GM18868 (cell line): ENCODE results near the gene LRP2.

ENCODE experiments used
- ATAC-seq: cut with Tn5 transposase; IDR thresholded peaks from one replicate; pipeline ENCODE4 v1.9.1; 2021; ENCODE audit warnings: mild to moderate bottlenecking, moderate library complexity; ENCODE audit not compliant: unreplicated experiment

LRP2 gene

DNA sequence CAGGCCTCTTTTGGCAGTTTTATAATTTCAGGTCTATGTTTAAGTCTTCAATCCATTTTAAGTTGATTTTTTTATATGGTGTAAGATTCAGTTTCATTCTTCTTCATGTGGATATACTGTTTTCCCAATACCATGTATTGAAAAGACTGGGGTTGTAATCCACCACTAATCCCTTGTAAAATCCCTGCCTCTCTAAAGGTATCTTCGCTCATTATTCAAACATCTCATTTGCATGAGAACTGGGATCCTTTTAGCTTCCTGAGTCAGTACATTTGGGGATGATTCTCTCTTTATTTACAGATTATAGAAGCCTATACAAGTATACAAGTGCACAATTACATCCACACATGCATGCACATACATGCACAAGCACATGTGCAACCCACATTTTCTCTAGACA is 267.7 kb downstream of the LRP2 start:
- ATAC-seq = no peak

DNA sequence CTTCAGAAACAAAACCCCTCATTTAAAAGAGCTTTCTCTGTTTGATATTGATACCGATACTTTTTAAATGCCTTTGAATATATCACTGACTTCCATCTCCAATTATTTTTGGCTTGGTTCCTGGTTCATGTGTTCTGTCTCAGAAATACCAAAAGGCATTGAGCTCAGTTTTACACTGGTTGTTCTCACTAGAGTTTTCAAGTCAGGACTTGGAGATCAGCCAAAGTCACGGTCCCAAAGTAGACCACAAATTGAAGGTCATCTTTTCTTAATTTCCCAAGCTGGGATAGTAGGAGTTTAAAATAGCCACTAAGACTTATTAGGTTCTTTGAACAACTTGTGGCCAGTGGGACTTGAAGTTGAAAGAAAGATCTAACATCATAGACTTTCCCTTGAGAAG is 268.8 kb downstream of the LRP2 start:
- ATAC-seq = peak; percentile 30

DNA sequence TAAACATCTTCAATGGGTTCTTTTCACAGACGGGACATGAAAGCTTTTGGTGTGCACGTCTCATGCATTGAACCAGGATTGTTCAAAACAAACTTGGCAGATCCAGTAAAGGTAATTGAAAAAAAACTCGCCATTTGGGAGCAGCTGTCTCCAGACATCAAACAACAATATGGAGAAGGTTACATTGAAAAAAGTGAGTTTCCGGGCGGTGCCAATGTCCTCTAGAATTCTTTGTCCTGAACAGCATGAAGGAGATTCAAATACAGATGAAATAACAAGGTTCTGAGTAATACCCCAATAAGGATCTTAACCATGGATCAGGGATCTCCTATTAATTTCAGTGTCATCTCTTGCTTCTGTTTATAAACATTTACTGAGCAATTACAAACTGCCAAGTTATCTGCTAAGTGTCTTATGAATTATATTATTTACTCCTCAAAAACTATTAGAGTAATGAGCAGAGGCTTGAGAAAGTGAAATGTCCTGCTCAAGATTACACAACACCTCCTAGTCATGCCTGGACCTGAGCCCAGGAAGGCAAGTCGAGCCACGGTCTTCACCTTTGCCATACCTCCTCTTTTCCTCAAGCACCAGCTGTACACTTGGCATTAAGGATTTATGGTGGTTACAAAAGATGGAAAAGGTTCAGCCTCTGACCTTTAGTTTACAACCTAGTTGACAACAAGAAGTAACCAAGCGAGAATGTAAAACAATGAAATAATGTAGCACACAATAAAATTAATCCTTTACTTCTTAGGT is 270.4 kb downstream of the LRP2 start:
- ATAC-seq = no peak

DNA sequence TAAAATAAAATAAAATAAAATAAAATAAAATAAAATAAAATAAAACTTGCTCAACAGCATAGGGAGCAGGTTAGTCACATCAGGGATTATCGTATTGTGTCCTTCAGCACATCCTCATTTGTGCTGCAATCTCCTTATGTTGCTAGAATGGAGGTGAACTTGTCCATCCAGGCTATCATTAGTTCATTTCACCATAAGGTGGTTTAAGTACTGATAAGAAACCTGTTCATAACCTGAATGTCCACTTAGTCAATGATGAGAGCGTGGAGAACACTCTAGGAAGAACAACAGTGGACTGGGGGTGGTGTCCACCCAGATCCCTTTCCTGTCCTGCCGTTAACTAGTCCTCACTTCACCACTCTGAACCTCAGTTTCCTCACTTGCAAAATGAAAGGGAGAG is 271.1 kb downstream of the LRP2 start:
- no peak for ATAC-seq

GRCh38 chr2:169090133-169090820 is 272.1 kb downstream of the LRP2 start:
- ATAC-seq = no peak

DNA sequence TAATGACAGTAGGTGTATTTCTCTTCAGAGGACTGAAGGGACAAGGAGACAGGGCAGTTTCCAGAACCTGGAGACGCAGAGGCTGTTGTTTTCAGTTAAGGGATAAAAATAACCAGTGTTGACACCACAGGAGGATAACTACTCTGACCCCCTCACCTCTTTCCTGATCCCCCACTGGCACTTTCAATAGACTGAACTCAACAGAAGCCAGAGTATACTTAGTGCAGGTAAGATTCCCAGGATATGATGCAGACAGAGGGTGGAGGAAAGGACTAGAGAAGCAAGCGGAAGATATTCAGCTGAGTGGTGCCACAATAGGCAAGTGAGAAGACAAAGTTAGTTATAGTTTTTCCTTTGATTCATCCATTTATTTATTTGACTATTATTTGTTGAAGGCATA is 273.2 kb downstream of the LRP2 start:
- ATAC-seq = no peak

DNA sequence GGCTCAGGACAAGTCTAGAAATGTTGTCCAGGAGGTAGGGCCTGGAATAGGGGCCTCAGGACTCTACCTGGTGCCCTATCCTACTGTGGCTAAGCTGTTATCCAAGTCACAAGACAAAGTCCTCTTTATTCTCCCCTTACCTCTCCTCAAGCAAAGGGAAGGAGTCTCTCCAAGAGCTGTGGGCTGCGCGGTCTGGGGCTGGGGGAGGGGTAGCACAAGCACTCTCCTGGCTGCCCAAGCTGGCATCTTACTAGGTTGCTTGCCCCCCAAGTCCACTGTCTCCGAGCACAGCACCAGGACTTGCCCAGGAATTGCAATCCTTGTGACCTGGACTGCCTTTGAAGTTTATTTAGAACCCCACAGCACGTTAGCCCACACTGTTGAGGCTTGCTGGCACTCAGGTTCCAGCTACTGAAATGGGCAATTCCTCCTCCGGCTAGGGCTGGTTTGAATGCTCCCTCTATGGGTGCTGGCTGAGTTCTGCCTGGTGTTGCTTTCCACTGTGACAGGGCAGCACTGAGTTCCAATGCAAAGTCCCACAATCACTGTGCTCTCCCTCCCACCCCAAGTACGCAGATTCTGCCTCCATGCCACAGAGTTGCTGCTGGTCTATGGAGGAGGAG is 274.5 kb downstream of the LRP2 start:
- no peak for ATAC-seq

DNA sequence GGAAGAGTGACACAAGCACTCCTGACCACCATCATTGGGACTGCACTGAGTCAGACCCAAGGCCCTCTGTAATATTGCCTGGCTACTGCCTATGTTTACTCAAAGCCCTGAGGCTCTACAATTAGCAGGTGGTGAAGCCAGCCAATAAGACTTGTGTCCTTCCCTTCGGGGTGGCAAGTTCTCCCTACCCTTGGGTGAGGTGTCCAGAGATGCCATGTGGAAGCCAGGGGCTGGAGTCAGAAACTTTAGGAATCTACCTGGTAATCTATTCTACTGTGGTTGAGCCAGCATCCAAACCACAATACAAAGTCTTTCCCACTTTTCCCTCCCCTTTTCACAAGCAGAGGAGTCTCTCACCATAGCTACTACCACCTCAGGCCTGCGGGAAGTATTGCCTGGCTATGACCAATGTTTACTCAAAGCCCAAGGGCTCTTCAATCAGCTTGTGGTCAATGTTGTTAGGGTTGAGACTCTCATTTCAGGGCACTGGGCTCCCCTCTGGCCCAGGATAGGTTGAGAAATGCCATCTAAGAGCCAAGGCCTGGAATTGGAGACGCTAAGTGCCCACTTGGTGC is 275.4 kb downstream of the LRP2 start:
- no peak for ATAC-seq

- peak; percentile 55 for ATAC-seq
These were observed 279.3 kb downstream of the LRP2 start for GRCh38 chr2:169082995-169083394.

- ATAC-seq = no peak
These were observed 280.8 kb downstream of the LRP2 start for GRCh38 chr2:169081551-169081950.

GRCh38 chr2:169080250-169081069 is 281.9 kb downstream of the LRP2 start:
- peak; percentile 93 for ATAC-seq

GRCh38 chr2:169077674-169078240 is 284.6 kb downstream of the LRP2 start:
- no peak for ATAC-seq
